ENCODE results near the gene ARID5B. TPM values are rescaled to one million over a fixed set of nuclear protein-coding genes. Genes with fewer than 3 reads are reported as not detected.

The ARID5B gene
- total RNA-seq, 2 donors from 2014 or later, result 74.4 to 113 TPM

- no peaks in the 10 kb centered on the region for H3K9me3 Mint-ChIP-seq
These were observed 2.4 kb downstream of the ARID5B start for GRCh38 chr10:61903928-61904344.

GRCh38 chr10:61904733-61905725 lies 3.5 kb downstream of the ARID5B start:
- Mint-ChIP-seq H3K9me3 (no peaks in the 10 kb centered on the region), H3K4me3 (peak overlapping the region; percentile 93 to 95), H3K4me1 (ENCODE audit: low read depth) (peaks cover 42% of the 10 kb centered on the region), H3K27me3 (ENCODE audit: low read depth) (no peaks in the 10 kb centered on the region), H3K36me3 (ENCODE audit: insufficient read depth in 2 of 2) (peaks cover 18 to 31% of the 10 kb centered on the region in 2 donors), H3K27ac (peak overlapping the region; percentile 96)
- ATAC-seq (replicated peaks in 1 of 2) (peak in 1 of 2 donors; percentile 31), DNase-seq (peak; percentile 33 to 59)

More at GRCh38 chr10:61903928-61904344, 2.4 kb downstream of the ARID5B start:
- peak overlapping the region; percentile 96 for H3K27ac Mint-ChIP-seq
- peaks cover 14 to 27% of the 10 kb centered on the region in 2 donors for H3K36me3 Mint-ChIP-seq (ENCODE audit: insufficient read depth in 2 of 2)
- DNase-seq (no peak), ATAC-seq (replicated peaks in 1 of 2) (no peak)
- H3K27me3 Mint-ChIP-seq (ENCODE audit: low read depth), result no peaks in the 10 kb centered on the region
- peak overlapping the region; percentile 93 to 95 for H3K4me3 Mint-ChIP-seq
- H3K4me1 Mint-ChIP-seq (ENCODE audit: low read depth), result peaks cover 47% of the 10 kb centered on the region

GRCh38 chr10:61905837-61906561 lies 4.5 kb downstream of the ARID5B start:
- DNase-seq (no peak), ATAC-seq (replicated peaks in 1 of 2) (no peak)
- H3K36me3 Mint-ChIP-seq (ENCODE audit: insufficient read depth in 2 of 2), result peaks cover 21 to 33% of the 10 kb centered on the region in 2 donors
- H3K4me1 Mint-ChIP-seq (ENCODE audit: low read depth), result peaks cover 50% of the 10 kb centered on the region
- H3K9me3 Mint-ChIP-seq, result no peaks in the 10 kb centered on the region
- H3K4me3 Mint-ChIP-seq, result peak overlapping the region; percentile 74 to 93
- H3K27ac Mint-ChIP-seq, result peak overlapping the region; percentile 34
- H3K27me3 Mint-ChIP-seq (ENCODE audit: low read depth), result no peaks in the 10 kb centered on the region

- no peak overlapping the region for H3K27ac Mint-ChIP-seq
- no peaks in the 10 kb centered on the region for H3K9me3 Mint-ChIP-seq
- no peaks in the 10 kb centered on the region for H3K27me3 Mint-ChIP-seq (ENCODE audit: low read depth)
- ATAC-seq (replicated peaks in 1 of 2), result no peak
- H3K36me3 Mint-ChIP-seq (ENCODE audit: insufficient read depth in 2 of 2), result peaks cover 21 to 30% of the 10 kb centered on the region in 2 donors
- no peak overlapping the region for H3K4me3 Mint-ChIP-seq
- DNase-seq, result no peak
- peaks cover 55% of the 10 kb centered on the region for H3K4me1 Mint-ChIP-seq (ENCODE audit: low read depth)
These were observed 5.0 kb downstream of the ARID5B start for GRCh38 chr10:61906562-61906901.

- Mint-ChIP-seq H3K27me3 (ENCODE audit: low read depth) (no peaks in the 10 kb centered on the region), H3K27ac (peak overlapping the region; percentile 29), H3K9me3 (no peaks in the 10 kb centered on the region), H3K36me3 (ENCODE audit: insufficient read depth in 2 of 2) (peaks cover 20 to 29% of the 10 kb centered on the region in 2 donors), H3K4me3 (no peak overlapping the region), H3K4me1 (ENCODE audit: low read depth) (peaks cover 60% of the 10 kb centered on the region)
- DNase-seq (no peak), ATAC-seq (replicated peaks in 1 of 2) (no peak)
These were observed 5.5 kb downstream of the ARID5B start for GRCh38 chr10:61907011-61907410.

- DNase-seq, result no peak
- no peak for ATAC-seq (replicated peaks in 1 of 2)
- Mint-ChIP-seq H3K4me3 (no peak overlapping the region), H3K27me3 (ENCODE audit: low read depth) (no peaks in the 10 kb centered on the region), H3K36me3 (ENCODE audit: insufficient read depth in 2 of 2) (peaks cover 18 to 27% of the 10 kb centered on the region in 2 donors), H3K4me1 (ENCODE audit: low read depth) (peaks cover 62% of the 10 kb centered on the region), H3K27ac (no peak overlapping the region), H3K9me3 (no peaks in the 10 kb centered on the region)
These were observed 6.1 kb downstream of the ARID5B start for GRCh38 chr10:61907587-61907986.

- H3K4me3 Mint-ChIP-seq, result no peak overlapping the region
These were observed 8.8 kb downstream of the ARID5B start for GRCh38 chr10:61910226-61910805.

GRCh38 chr10:61910894-61911293 lies 9.4 kb downstream of the ARID5B start:
- no peaks in the 10 kb centered on the region for H3K9me3 Mint-ChIP-seq
- no peak for ATAC-seq (replicated peaks in 1 of 2)
- DNase-seq, result no peak
- no peaks in the 10 kb centered on the region for H3K27me3 Mint-ChIP-seq (ENCODE audit: low read depth)
- H3K4me3 Mint-ChIP-seq, result no peak overlapping the region
- no peak overlapping the region for H3K27ac Mint-ChIP-seq
- peaks cover 29 to 41% of the 10 kb centered on the region in 2 donors for H3K36me3 Mint-ChIP-seq (ENCODE audit: insufficient read depth in 2 of 2)
- peaks cover 69% of the 10 kb centered on the region for H3K4me1 Mint-ChIP-seq (ENCODE audit: low read depth)

More at GRCh38 chr10:61910226-61910805, 8.8 kb downstream of the ARID5B start:
- Mint-ChIP-seq H3K4me1 (ENCODE audit: low read depth) (peaks cover 69% of the 10 kb centered on the region), H3K27me3 (ENCODE audit: low read depth) (no peaks in the 10 kb centered on the region), H3K9me3 (no peaks in the 10 kb centered on the region), H3K36me3 (ENCODE audit: insufficient read depth in 2 of 2) (peaks cover 25 to 38% of the 10 kb centered on the region in 2 donors), H3K27ac (no peak overlapping the region)
- no peak for ATAC-seq (replicated peaks in 1 of 2)
- no peak for DNase-seq

GRCh38 chr10:61911425-61911824 lies 9.9 kb downstream of the ARID5B start:
- H3K4me3 Mint-ChIP-seq, result peak overlapping the region in 1 of 2 donors; percentile 5
- peaks cover 29 to 45% of the 10 kb centered on the region in 2 donors for H3K36me3 Mint-ChIP-seq (ENCODE audit: insufficient read depth in 2 of 2)
- H3K9me3 Mint-ChIP-seq, result no peaks in the 10 kb centered on the region
- H3K27me3 Mint-ChIP-seq (ENCODE audit: low read depth), result no peaks in the 10 kb centered on the region
- ATAC-seq (replicated peaks in 1 of 2) (no peak), DNase-seq (no peak)
- no peak overlapping the region for H3K27ac Mint-ChIP-seq
- peaks cover 68% of the 10 kb centered on the region for H3K4me1 Mint-ChIP-seq (ENCODE audit: low read depth)

- H3K9me3 Mint-ChIP-seq, result peaks cover 0 to 4% of the 10 kb centered on the region in 2 donors
- no peak overlapping the region for H3K4me3 Mint-ChIP-seq
- H3K36me3 Mint-ChIP-seq (ENCODE audit: insufficient read depth in 2 of 2), result peaks cover 33 to 54% of the 10 kb centered on the region in 2 donors
- no peak overlapping the region for H3K27ac Mint-ChIP-seq
- ATAC-seq (replicated peaks in 1 of 2), result no peak
- DNase-seq, result no peak
- no peaks in the 10 kb centered on the region for H3K27me3 Mint-ChIP-seq (ENCODE audit: low read depth)
- H3K4me1 Mint-ChIP-seq (ENCODE audit: low read depth), result peaks cover 71% of the 10 kb centered on the region
These were observed 11.5 kb downstream of the ARID5B start for GRCh38 chr10:61912981-61913380.

GRCh38 chr10:61918140-61918539 lies 16.6 kb downstream of the ARID5B start:
- H3K4me1 Mint-ChIP-seq (ENCODE audit: low read depth), result peaks cover 82% of the 10 kb centered on the region
- no peaks in the 10 kb centered on the region for H3K27me3 Mint-ChIP-seq (ENCODE audit: low read depth)
- no peak overlapping the region for H3K27ac Mint-ChIP-seq
- peaks cover 0 to 4% of the 10 kb centered on the region in 2 donors for H3K9me3 Mint-ChIP-seq
- DNase-seq (no peak), ATAC-seq (replicated peaks in 1 of 2) (no peak)
- H3K36me3 Mint-ChIP-seq (ENCODE audit: insufficient read depth in 2 of 2), result peaks cover 23 to 49% of the 10 kb centered on the region in 2 donors
- no peak overlapping the region for H3K4me3 Mint-ChIP-seq

GRCh38 chr10:61918989-61919388 lies 17.5 kb downstream of the ARID5B start:
- no peaks in the 10 kb centered on the region for H3K27me3 Mint-ChIP-seq (ENCODE audit: low read depth)
- ATAC-seq (replicated peaks in 1 of 2) (no peak), DNase-seq (no peak)
- H3K9me3 Mint-ChIP-seq, result peaks cover 0 to 4% of the 10 kb centered on the region in 2 donors
- no peak overlapping the region for H3K4me3 Mint-ChIP-seq
- no peak overlapping the region for H3K27ac Mint-ChIP-seq
- peaks cover 84% of the 10 kb centered on the region for H3K4me1 Mint-ChIP-seq (ENCODE audit: low read depth)
- H3K36me3 Mint-ChIP-seq (ENCODE audit: insufficient read depth in 2 of 2), result peaks cover 24 to 50% of the 10 kb centered on the region in 2 donors

All from activated T-cell treated with anti-CD3 and anti-CD28 coated beads, Interleukin-2, amount 50 U/mL, for 72 hours (primary cell).